Fibroblast of the conjunctiva (primary cell): ENCODE measurements around the gene IZUMO2.

ENCODE experiments used
- DNase-seq: peaks from one replicate; pipeline ENCODE4 v3.0.0-alpha.2; 2010; ENCODE audit warnings: low read depth

The IZUMO2 gene

GRCh38 chr19:50162988-50163387 is at the start of gene IZUMO2:
TSS of gene IZUMO2 (minus strand) at chr19:50163281. CDS start at chr19:50163194, 87 bp downstream.
- no peak for DNase-seq

- no peak for DNase-seq
Measured at GRCh38 chr19:50210425-50210824, 47.3 kb upstream of the IZUMO2 start.

GRCh38 chr19:50209131-50209530 is 46.0 kb upstream of the IZUMO2 start:
- DNase-seq, result no peak

GRCh38 chr19:50207730-50208129 is 44.6 kb upstream of the IZUMO2 start:
- DNase-seq, result no peak

- DNase-seq, result no peak
Measured at GRCh38 chr19:50206191-50206590, 43.1 kb upstream of the IZUMO2 start.

GRCh38 chr19:50205681-50206138 is 42.6 kb upstream of the IZUMO2 start:
- no peak for DNase-seq

- no peak for DNase-seq
Measured at GRCh38 chr19:50204811-50205675, 42.0 kb upstream of the IZUMO2 start.

GRCh38 chr19:50204081-50204428 is 41.0 kb upstream of the IZUMO2 start:
- no peak for DNase-seq

- no peak for DNase-seq
Measured at GRCh38 chr19:50203281-50204080, 40.4 kb upstream of the IZUMO2 start, which contains the start of gene MYH14. TSS of gene MYH14 (plus strand) at chr19:50203622. CDS start at chr19:50210366, 6,744 bp downstream.

- DNase-seq, result no peak
Measured at GRCh38 chr19:50202962-50203280, 39.8 kb upstream of the IZUMO2 start.

GRCh38 chr19:50202386-50202785 is 39.3 kb upstream of the IZUMO2 start:
- no peak for DNase-seq

GRCh38 chr19:50199259-50199555 is 36.1 kb upstream of the IZUMO2 start:
- DNase-seq, result no peak

GRCh38 chr19:50198431-50199258 is 35.6 kb upstream of the IZUMO2 start:
- no peak for DNase-seq

GRCh38 chr19:50197348-50197747 is 34.3 kb upstream of the IZUMO2 start:
- no peak for DNase-seq

- no peak for DNase-seq
Measured at GRCh38 chr19:50196322-50196932, 33.3 kb upstream of the IZUMO2 start.

GRCh38 chr19:50195224-50195623 is 32.1 kb upstream of the IZUMO2 start:
- no peak for DNase-seq

GRCh38 chr19:50192463-50193211 is 29.6 kb upstream of the IZUMO2 start:
- no peak for DNase-seq

- no peak for DNase-seq
Measured at GRCh38 chr19:50191216-50191615, 28.1 kb upstream of the IZUMO2 start.

GRCh38 chr19:50190439-50190891 is 27.4 kb upstream of the IZUMO2 start:
- DNase-seq, result no peak

GRCh38 chr19:50189331-50189730 is 26.2 kb upstream of the IZUMO2 start:
- DNase-seq, result no peak

- DNase-seq, result no peak
Measured at GRCh38 chr19:50187937-50188336, 24.9 kb upstream of the IZUMO2 start.
